ENCODE results near the gene CGB7. TPM values are rescaled to one million over a fixed set of nuclear protein-coding genes. Genes with fewer than 3 reads are reported as not detected.
A peak's percentile ranks its signal among the peaks of the same experiment; 100 is the strongest.

Gene CGB7
- total RNA-seq: 23.1 to 26.5 TPM (median 25.5 TPM) in 3 replicates

- TF ChIP-seq CTCF (IDR thresholded peaks at IDR 0.05; ENCODE audit: unreplicated experiment): no peak
- peak in 1 of 2 experiments; percentile 61 for DNase-seq (ENCODE audit: low spot score in 2 of 2, unreplicated experiment in 2 of 2)
- Mint-ChIP-seq H3K27ac (no peak within 1 kb of the TSS), H3K27me3 (ENCODE audit: low read depth) (peaks cover 26% of the 10 kb centered on the region), H3K4me3 (peak within 1 kb of the TSS; percentile 70), H3K36me3 (peaks cover 4% of the 10 kb centered on the region), H3K4me1 (peaks cover 18% of the 10 kb centered on the region), H3K9me3 (no peaks in the 10 kb centered on the region)
Measured at GRCh38 chr19:49057636-49058234, at the start of gene CGB7. Gene CGB7 (minus strand): TSS chr19:49057749. CDS start chr19:49055375, 2,374 bp downstream.

- no peaks in the 10 kb centered on the region for H3K4me1 Mint-ChIP-seq
- peak in 1 of 2 experiments; percentile 72 for DNase-seq (ENCODE audit: low spot score in 2 of 2, unreplicated experiment in 2 of 2)
- H3K4me3 Mint-ChIP-seq: no peak overlapping the region
- no peaks in the 10 kb centered on the region for H3K9me3 Mint-ChIP-seq
- H3K27me3 Mint-ChIP-seq (ENCODE audit: low read depth): no peaks in the 10 kb centered on the region
- H3K36me3 Mint-ChIP-seq: peaks cover 21% of the 10 kb centered on the region
- peak overlapping the region; percentile 5 for H3K27ac Mint-ChIP-seq
- peak; percentile 76 for TF ChIP-seq CTCF (IDR thresholded peaks at IDR 0.05; ENCODE audit: unreplicated experiment)
Measured at GRCh38 chr19:49106648-49107135, 49.1 kb upstream of the CGB7 start.

- H3K4me3 Mint-ChIP-seq: no peak overlapping the region
Measured at GRCh38 chr19:49104229-49104864, 46.8 kb upstream of the CGB7 start.

GRCh38 chr19:49103331-49104085 is 46.0 kb upstream of the CGB7 start:
- no peak overlapping the region for H3K4me3 Mint-ChIP-seq
- no peaks in the 10 kb centered on the region for H3K9me3 Mint-ChIP-seq
- no peak overlapping the region for H3K27ac Mint-ChIP-seq
- DNase-seq (ENCODE audit: low spot score in 2 of 2, unreplicated experiment in 2 of 2): no peak
- H3K36me3 Mint-ChIP-seq: peaks cover 36% of the 10 kb centered on the region
- H3K27me3 Mint-ChIP-seq (ENCODE audit: low read depth): no peaks in the 10 kb centered on the region
- H3K4me1 Mint-ChIP-seq: no peaks in the 10 kb centered on the region
- no peak for TF ChIP-seq CTCF (IDR thresholded peaks at IDR 0.05; ENCODE audit: unreplicated experiment)

More at GRCh38 chr19:49104229-49104864, 46.8 kb upstream of the CGB7 start:
- H3K36me3 Mint-ChIP-seq: peaks cover 36% of the 10 kb centered on the region
- no peaks in the 10 kb centered on the region for H3K9me3 Mint-ChIP-seq
- peak overlapping the region; percentile 21 for H3K27ac Mint-ChIP-seq
- no peaks in the 10 kb centered on the region for H3K4me1 Mint-ChIP-seq
- no peak for TF ChIP-seq CTCF (IDR thresholded peaks at IDR 0.05; ENCODE audit: unreplicated experiment)
- no peaks in the 10 kb centered on the region for H3K27me3 Mint-ChIP-seq (ENCODE audit: low read depth)
- no peak for DNase-seq (ENCODE audit: low spot score in 2 of 2, unreplicated experiment in 2 of 2)

- no peak overlapping the region for H3K27ac Mint-ChIP-seq
- no peaks in the 10 kb centered on the region for H3K4me1 Mint-ChIP-seq
- H3K36me3 Mint-ChIP-seq: peaks cover 38% of the 10 kb centered on the region
- no peak overlapping the region for H3K4me3 Mint-ChIP-seq
- DNase-seq (ENCODE audit: low spot score in 2 of 2, unreplicated experiment in 2 of 2): no peak
- H3K9me3 Mint-ChIP-seq: no peaks in the 10 kb centered on the region
- TF ChIP-seq CTCF (IDR thresholded peaks at IDR 0.05; ENCODE audit: unreplicated experiment): no peak
- H3K27me3 Mint-ChIP-seq (ENCODE audit: low read depth): no peaks in the 10 kb centered on the region
Measured at GRCh38 chr19:49102303-49102702, 44.8 kb upstream of the CGB7 start.
